ENCODE data around the gene SPATA32.

The SPATA32 gene, protein sequence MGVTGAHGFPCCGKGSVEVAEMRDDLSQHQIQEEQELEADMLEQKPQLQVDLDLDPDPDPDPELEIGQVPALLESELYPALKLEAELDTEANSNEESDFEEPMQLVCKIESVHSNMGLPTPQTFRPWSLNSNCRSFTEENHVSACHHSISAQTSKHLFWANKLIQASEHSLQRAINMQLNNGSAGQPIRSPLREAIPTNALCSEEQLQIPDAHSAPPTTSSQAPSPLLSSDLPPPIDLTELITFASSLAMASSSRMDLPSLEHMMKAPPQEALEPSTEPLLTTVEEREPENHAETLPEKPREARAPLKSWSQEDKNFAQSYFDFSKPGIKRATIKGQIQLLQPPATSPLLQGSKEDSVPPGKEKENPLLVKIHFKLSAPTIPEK

DNA sequence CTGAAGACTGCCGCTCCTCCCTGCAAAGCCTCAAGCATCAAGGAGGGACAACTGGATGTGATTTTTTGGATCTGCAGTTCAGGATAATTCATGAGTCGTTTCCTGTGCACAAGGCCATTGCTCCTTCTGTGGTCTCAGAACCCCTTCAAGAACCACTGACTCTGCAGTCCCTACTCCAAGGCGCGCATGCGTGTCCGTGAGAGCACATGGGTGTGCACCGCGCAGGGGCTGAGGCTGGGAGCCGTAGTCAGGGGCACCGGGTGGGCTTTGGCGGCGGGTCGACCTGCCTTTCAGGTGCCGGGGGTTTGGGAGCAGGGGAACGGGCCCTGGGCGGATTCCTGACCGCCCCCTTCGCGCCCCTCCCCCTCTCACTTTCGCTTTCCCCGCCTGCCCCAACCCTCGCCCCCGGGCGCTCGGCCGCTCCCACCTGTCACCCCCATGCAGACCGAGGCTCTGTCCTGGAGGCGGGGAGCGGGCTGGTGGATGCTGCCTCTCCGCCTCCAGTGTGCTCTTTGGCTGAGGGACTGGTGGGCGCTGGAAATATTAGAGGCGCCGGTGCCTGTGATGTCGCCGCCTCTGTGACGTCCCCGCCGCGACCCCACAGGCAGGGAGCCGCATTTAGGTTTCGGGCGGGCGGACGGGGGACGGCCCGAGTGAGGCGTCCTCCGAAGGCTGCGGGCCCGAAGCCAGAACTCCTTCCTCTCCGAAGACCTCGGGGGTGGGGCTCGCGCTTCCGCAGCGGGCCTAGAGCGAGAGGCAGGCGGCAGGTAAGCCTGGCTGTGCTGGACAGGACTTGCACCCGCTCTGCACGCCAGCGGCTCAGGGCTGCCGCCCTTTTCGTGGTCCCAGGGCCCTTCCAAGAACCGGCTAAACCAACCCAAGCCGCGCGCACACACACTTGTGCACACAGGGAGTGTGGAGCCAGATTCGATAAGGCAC lies at the start of gene SPATA32:
Gene SPATA32, minus strand, starts transcription at position 518 of the 939 bp plus-strand sequence. Its CDS starts 78 bp downstream, at position 440.
- TF ChIP-seq ISL1 (CRISPR knock-in tag; IDR thresholded peaks at IDR 0.05) (no peak), TOX (CRISPR knock-in tag; IDR thresholded peaks at IDR 0.05; ENCODE audit: borderline replicate concordance) (no peak), TSHZ2 (CRISPR knock-in tag; IDR thresholded peaks at IDR 0.05) (no peak), OSR1 (CRISPR knock-in tag; IDR thresholded peaks at IDR 0.05) (no peak), ZNF70 (CRISPR knock-in tag; IDR thresholded peaks at IDR 0.05) (no peak), PPARA (CRISPR knock-in tag; IDR thresholded peaks at IDR 0.05; ENCODE audit: borderline replicate concordance) (no peak), RARB (CRISPR knock-in tag; IDR thresholded peaks at IDR 0.05) (no peak), BACH2 (CRISPR knock-in tag; IDR thresholded peaks at IDR 0.05; ENCODE audit: borderline replicate concordance) (no peak)
- TF ChIP-seq, protein P1, sequence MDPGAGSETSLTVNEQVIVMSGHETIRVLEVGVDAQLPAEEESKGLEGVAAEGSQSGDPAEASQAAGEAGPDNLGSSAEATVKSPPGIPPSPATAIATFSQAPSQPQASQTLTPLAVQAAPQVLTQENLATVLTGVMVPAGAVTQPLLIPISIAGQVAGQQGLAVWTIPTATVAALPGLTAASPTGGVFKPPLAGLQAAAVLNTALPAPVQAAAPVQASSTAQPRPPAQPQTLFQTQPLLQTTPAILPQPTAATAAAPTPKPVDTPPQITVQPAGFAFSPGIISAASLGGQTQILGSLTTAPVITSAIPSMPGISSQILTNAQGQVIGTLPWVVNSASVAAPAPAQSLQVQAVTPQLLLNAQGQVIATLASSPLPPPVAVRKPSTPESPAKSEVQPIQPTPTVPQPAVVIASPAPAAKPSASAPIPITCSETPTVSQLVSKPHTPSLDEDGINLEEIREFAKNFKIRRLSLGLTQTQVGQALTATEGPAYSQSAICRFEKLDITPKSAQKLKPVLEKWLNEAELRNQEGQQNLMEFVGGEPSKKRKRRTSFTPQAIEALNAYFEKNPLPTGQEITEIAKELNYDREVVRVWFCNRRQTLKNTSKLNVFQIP (CRISPR knock-in tag; IDR thresholded peaks at IDR 0.05; ENCODE audit: borderline replicate concordance, low read depth), result no peak
- TF ChIP-seq, protein P2, sequence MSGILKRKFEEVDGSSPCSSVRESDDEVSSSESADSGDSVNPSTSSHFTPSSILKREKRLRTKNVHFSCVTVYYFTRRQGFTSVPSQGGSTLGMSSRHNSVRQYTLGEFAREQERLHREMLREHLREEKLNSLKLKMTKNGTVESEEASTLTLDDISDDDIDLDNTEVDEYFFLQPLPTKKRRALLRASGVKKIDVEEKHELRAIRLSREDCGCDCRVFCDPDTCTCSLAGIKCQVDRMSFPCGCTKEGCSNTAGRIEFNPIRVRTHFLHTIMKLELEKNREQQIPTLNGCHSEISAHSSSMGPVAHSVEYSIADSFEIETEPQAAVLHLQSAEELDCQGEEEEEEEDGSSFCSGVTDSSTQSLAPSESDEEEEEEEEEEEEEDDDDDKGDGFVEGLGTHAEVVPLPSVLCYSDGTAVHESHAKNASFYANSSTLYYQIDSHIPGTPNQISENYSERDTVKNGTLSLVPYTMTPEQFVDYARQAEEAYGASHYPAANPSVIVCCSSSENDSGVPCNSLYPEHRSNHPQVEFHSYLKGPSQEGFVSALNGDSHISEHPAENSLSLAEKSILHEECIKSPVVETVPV (CRISPR knock-in tag; IDR thresholded peaks at IDR 0.05), result no peak
- ATAC-seq, result no peak

- TF ChIP-seq TSHZ2 (CRISPR knock-in tag; IDR thresholded peaks at IDR 0.05) (no peak), TCF4 (CRISPR knock-in tag; IDR thresholded peaks at IDR 0.05; ENCODE audit: borderline replicate concordance) (no peak), TOX (CRISPR knock-in tag; IDR thresholded peaks at IDR 0.05; ENCODE audit: borderline replicate concordance) (no peak), PPARA (CRISPR knock-in tag; IDR thresholded peaks at IDR 0.05; ENCODE audit: borderline replicate concordance) (no peak)
- TF ChIP-seq, protein P2 (CRISPR knock-in tag; IDR thresholded peaks at IDR 0.05), result no peak
- no peak for ATAC-seq
These were observed 49.5 kb upstream of the SPATA32 start for GRCh38 chr17:45311401-45311759.

DNA sequence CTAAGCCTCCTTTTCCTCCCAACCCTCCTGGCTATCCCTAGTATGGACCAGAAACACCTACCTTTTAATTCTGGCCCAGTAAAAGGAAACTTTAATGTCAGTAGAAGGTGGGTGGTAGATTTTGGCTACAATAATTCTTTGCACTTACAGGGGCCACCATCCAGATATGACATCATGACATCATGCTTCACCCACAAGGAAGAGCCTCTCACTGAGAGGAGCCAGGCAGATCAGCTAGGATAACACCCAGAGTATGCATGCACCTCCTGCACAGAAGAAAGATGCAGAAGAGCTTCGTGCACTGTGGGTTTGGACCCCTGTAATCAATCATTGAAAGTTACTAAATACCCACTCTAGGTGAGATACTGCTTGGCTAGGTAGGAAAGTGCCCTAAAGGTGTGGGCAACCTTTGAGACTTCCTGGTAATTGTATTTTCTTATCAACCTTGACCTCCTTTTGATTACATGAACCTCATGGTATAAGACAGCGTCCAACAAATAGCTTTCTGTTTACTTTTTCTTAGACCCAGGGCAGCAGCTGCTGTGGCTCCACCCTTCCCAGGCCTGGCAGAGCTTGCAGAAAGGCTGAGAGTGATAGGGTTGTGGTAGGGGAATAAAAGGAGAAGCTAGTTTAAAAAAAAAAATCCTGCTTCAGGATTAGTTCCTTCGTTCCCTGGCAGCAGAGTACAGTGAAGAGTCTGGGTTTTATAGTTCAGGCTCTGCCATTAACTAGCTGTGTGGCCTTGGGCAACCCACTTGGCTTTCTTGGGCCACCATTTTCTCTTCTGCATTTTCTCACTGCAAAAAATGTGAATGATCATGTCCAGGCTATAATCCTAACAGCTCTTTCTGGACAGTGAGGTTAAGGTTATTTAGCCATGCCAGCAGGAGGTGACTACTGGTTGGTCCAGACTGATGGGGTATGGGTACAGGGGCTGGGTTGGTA lies 48.8 kb upstream of the SPATA32 start:
- ATAC-seq, result no peak
- TF ChIP-seq GLIS3 (CRISPR knock-in tag; IDR thresholded peaks at IDR 0.05) (no peak), ZNF8 (CRISPR knock-in tag; IDR thresholded peaks at IDR 0.05) (no peak), SNAI2 (CRISPR knock-in tag; IDR thresholded peaks at IDR 0.05) (no peak), TOX (CRISPR knock-in tag; IDR thresholded peaks at IDR 0.05; ENCODE audit: borderline replicate concordance) (no peak), ZNF70 (CRISPR knock-in tag; IDR thresholded peaks at IDR 0.05) (no peak), ZFP3 (CRISPR knock-in tag; IDR thresholded peaks at IDR 0.05) (no peak), ISL1 (CRISPR knock-in tag; IDR thresholded peaks at IDR 0.05) (no peak), ZC3H10 (CRISPR knock-in tag; IDR thresholded peaks at IDR 0.05) (no peak), ESRRG (CRISPR knock-in tag; IDR thresholded peaks at IDR 0.05) (no peak), PPARA (CRISPR knock-in tag; IDR thresholded peaks at IDR 0.05; ENCODE audit: borderline replicate concordance) (no peak), TCF4 (CRISPR knock-in tag; IDR thresholded peaks at IDR 0.05; ENCODE audit: borderline replicate concordance) (no peak), CSDC2 (CRISPR knock-in tag; IDR thresholded peaks at IDR 0.05) (no peak)
- TF ChIP-seq, protein P3, sequence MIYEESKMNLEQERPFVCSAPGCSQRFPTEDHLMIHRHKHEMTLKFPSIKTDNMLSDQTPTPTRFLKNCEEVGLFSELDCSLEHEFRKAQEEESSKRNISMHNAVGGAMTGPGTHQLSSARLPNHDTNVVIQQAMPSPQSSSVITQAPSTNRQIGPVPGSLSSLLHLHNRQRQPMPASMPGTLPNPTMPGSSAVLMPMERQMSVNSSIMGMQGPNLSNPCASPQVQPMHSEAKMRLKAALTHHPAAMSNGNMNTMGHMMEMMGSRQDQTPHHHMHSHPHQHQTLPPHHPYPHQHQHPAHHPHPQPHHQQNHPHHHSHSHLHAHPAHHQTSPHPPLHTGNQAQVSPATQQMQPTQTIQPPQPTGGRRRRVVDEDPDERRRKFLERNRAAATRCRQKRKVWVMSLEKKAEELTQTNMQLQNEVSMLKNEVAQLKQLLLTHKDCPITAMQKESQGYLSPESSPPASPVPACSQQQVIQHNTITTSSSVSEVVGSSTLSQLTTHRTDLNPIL (CRISPR knock-in tag; IDR thresholded peaks at IDR 0.05; ENCODE audit: low read depth), result no peak
- TF ChIP-seq, protein P2 (CRISPR knock-in tag; IDR thresholded peaks at IDR 0.05), result no peak

Measured in SK-N-SH treated with all-trans-retinoic acid at 6 μM for 48 hours (cell line).